HG03565 (cell line): ENCODE results near the gene LMF1.
"Not testable (repeated sequence)": the region's sequence is repeated elsewhere in the genome, so short reads cannot be mapped to it uniquely, and the experiment has no call there.

Experiments used
- ATAC-seq: cut with Tn5 transposase; IDR thresholded peaks from one replicate; pipeline ENCODE4 v1.9.1; 2021; ENCODE audit warnings: mild to moderate bottlenecking, moderate library complexity; ENCODE audit not compliant: unreplicated experiment

The LMF1 gene

DNA sequence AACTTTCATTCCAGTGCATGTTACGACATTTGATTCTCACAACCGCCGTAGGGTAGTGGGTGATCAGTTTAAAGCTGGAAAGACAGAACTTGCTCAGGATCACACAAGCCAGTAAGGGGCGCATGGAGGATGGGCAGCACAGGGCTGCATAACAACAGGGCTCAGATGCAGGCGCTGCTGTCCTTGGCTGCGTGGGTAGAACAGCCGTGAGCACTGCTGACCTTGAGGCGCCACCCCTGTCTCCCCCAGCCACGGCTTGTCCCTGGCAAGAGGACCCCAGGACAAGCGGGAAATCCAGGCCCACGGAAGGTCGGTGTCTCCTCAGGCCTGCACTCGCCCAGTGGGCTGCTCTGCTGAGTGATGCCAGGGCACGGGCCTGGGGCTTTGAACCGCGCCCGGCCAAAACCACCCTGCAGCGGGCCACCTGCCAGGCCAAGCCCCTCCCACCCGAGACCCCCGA is 84.7 kb downstream of the LMF1 start:
- no peak for ATAC-seq

DNA sequence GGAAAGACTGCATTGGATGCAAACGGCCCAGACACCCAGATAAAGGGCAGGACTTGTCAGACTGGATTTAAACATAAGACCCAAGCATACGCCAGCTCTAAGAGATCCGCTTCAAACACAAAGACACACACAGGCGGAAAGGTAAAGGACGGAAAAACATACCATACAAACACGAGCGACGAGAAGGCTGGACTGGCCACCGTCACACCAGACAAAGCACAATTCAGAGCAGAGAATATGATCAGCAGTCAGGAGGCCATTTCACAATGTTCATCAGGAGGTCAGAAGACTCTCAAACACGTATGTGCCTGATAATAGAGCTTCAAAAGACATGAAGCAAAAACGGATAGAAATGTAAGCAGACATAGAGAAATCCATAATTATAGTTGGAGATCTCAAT is 85.4 kb downstream of the LMF1 start:
- no peak for ATAC-seq

DNA sequence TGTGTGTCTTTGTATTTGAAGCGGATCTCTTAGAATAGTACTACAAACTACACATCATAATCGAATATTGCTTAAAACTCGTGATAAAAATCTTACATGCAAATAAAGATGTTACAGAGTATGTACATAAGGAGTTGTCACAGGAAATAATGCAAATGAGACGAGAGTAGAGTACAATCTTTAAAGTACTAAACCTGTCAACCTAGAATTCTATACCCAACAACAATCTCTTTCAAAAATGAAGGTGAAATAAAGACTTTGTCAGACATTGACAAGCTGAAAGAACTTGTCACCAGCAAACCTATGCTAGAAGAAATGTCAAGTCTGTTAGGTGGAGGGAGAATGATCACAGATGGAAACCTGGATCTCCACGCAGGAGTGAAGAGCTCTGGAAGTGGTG is 86.6 kb downstream of the LMF1 start:
- ATAC-seq, result no peak

DNA sequence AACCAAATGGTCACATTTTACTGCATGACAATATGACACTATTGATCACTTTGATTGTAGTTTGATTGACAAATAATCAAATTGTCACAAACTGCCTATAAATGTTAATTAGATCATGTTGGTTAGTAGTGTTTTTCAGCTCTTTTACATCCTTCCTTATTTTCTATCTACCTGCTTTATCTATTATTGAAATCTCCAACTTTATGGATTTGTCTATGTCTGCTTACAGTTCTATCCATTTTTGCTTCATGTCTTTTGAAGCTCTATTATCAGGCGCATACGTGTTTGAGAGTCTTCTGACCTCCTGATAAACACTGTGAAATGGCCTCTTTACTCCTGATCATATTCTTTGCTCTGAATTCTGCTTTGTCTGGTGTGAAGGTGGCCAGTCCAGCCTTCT is 87.0 kb downstream of the LMF1 start:
- ATAC-seq, result no peak

DNA sequence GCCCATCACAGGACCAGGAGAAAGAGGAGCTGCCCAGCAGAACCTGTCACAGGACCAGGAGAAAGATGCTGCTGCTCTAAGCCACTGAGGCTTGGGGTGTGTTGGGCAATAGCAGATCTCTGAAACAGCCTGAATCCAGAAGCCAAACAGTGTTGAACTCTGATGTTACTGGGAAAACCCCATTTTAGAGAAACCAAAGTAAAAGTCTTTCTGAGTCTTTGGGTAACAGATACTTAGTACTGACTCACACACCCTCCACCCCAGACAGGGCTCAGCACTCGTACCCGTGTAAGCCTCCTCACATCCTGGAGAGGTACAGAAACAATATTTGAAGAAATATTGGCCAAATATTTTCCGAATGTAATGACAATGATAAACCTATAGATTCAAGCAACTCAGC is 87.4 kb downstream of the LMF1 start:
- no peak for ATAC-seq

DNA sequence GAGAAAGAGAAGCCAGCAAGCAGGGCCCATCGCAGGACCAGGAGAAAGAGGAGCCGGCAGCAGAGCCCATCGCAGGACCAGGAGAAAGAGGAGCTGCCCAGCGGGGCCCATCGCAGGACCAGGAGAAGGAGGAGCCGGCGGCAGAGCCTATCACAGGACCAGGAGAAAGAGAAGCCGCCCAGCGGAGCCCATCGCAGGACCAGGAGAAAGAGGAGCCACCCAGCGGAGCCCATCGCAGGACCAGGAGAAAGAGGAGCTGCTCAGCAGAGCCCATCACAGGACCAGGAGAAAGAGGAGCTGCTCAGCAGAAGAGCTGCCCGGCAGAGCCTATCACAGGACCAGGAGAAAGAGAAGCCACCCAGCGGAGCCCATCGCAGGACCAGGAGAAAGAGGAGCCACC is 88.1 kb downstream of the LMF1 start:
- not testable (repeated sequence) for ATAC-seq

DNA sequence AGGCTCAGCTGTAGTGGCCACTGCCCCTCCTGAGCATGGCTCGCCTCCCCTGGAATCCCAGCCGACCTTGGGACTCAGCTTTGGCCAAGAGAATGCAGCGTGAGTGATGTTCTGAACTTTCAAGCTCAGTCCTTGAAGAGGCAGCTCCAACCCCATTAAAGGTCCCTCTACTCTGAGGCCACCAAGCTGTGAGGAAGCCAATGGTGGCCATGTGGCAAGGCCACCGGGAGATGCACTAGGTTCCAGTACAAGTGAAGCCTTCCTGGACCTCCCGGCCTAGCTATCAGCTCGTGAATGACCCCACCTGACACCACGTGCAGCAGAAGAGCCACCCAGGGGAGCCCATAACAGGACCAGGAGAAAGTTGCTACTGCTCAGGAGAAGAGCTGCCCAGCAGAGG is 88.5 kb downstream of the LMF1 start:
- no peak for ATAC-seq

DNA sequence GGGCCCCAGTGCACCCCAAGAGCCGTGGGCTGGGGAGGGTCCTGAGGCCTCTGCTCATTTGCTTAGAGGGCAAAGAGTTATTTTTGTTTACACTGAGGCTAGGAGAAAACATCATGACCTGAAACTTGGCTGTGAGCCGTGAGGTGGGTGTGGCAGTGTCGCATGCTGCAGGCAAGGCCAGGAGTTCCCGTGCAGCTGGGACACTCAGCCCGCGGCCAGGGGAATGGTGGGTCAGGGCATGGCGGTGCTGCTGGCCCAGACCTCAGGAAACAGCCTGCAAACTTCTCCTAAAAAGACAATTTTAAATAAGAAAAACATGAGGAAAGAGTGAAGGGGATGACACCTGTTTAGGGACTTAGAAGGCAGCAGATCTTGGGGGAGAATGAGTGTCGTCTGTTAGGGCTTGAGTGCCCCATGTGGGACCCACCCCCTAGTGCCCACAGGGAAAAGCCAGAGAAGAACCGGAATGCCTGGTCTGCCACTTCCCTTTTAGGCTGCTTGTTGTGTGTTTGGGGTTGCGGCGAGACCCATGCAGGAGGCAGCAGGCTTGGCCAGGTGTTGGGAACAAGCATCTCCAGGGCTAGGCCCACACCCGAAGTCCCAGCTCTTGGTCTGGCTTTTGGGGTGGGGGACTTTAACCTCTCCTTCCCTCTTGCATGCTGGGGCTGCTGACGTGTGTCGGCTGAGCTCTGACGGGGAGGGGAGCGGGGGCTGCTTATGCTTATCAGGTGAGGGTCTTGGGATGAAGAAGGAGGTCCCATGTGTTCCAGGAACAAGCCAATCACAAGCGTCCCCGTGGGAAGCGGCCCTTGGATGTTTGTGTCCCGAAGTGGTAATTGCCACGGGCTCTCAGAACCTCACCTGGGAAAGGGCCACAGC is 89.3 kb downstream of the LMF1 start:
- ATAC-seq, result no peak

DNA sequence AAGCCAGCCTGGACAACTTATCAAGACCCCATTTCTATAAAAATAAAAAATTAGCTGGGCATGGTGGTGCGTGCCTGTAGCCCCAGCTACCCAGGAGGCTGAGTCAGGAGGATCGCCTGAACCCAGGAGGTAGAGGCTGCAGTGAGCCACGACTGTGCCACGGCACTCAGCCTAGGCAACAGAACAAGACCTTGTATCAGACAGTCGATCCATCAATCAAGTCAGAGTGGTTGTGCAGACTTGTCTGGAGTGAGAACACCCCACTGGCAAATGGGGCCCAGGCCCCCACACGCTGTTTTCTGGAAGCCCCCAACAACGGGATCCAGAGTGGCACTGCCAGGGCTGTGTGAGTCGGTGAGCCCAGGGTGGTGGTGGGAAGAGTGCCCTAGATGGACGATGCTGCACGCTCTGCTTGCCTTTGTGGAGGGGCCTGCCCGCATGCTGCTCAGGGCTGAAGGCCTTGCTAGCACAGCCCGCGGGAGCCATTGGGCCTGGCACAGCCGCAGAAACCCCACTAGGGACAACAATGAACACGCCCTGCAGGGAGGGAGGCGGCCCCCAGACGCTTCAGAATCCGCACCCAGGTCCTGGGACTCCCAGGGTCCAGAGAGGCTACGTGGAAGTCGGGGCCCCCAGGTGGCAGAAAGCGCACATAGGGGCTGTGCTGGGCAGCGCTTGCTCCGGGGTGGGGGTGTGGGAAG is 90.2 kb downstream of the LMF1 start:
- no peak for ATAC-seq

DNA sequence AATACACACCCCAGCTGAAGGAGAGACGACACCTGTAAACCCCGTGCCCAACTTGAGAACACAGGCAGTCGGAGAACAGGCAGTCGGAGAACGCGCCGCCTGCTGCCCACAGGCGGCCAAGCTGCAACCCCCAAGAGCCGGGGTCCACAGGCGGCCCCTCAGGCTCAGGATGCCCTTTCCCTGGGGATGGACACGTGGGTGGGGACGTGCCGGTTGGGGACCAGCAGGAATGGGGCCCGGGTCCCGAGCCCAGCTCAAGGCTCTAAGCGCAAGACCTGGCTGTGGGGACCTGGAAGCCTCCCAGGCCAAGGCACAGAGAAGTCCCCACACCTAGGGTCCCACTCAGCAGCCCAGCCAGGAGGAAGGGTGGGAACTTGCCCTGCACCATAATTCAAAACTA is 90.8 kb downstream of the LMF1 start:
- ATAC-seq, result no peak

DNA sequence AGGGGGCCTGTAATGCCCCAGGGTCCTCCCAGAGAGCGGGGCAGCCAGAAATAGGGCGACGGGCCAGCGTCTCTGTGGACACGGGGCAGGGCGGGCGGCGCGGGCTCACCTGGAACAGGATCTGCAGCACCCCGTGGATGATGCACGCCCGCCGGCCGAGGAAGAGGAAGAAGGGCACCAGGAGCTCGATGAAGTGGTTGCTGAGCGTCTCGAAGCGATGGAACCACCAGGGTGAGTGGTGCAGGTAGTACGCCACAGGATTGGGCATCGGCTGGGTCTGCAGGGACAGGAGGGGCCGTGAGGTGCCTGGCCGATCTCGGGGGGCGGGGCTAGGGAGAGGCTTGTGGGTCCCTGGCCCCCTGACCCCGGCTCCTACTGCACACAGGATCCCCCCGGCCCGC is 91.3 kb downstream of the LMF1 start:
- ATAC-seq, result no peak

DNA sequence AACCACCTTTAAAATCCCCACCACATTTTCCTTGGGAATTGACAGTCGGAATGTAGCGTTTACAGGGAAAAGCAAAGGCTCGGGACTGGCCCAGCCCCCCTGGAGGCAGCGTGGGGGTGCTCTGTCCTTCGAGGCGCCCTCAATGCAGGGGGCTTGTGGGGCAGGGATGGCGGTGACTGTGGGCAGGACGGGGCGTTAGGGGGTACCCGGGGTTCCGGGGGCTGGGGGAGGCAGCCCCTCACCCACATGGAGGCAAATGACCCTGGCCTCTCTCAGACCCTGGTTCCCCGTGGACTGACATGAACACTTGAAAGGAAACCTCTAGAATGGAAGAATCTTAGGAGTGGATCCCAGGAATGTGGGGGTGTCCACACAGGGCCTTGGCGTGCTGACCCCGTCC is 91.9 kb downstream of the LMF1 start:
- no peak for ATAC-seq

DNA sequence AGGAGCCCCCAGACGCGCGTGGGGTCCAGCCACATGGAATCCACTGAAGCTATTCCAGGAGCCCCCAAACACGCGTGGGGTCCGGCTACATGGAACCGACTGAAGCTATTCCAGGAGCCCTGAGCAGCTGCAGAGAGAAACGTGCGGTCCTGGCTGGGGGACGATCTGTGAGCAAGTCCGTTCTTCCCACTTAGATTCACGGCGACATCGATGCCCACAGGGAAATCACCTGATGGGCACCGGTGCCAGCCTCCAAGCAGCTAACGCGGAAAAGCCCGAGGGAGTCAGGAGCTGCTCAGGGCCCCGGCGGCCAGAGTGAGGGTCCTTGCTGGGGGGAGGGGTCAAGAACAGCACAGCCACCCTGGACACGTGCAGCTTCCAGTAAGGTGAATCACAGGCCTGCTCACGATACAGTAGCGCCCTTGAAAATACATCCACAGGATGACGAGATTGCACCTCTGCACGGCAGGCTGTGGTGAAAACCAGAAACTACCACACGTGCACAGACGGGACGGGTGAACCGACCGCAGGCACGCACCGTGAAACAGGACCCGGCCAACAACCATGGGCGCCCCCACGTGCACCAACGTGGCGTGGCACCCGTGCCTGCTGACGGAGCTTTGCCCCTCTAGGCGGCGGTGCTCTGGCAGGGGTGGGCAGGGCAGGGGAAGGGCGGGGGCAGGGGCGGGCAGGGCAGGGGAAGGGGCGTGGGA is 92.6 kb downstream of the LMF1 start:
- ATAC-seq, result no peak

DNA sequence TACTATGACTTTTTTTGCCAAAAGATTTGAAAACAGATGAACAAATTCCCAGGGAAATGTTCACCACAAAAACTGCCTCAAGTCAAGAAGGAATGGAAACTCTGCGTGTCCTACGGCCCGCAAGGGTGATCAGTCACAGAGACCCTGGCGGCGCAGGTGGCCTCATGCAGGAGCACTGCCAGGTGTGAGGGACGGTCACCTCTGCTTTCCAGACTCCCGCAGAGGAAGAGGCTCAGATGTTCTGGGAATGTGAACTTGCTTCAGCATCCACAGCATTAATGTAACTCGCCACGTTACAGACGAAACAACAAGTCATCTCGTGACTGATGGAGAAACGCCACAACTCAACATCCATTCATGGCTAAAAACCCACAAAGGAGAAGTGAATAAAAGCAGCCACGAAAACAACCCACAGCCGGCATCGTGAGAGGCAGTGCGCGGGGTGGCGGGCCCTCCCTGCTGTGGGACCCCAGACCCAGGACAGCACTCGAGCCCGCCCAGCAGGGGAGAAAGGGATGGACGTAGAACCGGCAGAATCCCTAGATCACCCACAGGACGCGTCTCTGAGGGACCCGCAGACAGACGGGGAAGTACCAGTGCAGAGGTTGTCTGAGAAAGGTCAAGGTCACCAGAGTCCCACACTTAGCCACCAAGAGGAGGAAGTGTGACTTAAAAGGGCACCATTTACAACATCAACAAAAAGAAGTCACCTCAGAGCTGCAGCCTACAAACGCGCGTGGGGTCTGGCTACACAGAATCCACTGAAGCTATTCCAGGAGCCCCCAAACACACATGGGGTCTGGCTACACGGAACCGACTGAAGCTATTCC is 93.3 kb downstream of the LMF1 start:
- no peak for ATAC-seq

DNA sequence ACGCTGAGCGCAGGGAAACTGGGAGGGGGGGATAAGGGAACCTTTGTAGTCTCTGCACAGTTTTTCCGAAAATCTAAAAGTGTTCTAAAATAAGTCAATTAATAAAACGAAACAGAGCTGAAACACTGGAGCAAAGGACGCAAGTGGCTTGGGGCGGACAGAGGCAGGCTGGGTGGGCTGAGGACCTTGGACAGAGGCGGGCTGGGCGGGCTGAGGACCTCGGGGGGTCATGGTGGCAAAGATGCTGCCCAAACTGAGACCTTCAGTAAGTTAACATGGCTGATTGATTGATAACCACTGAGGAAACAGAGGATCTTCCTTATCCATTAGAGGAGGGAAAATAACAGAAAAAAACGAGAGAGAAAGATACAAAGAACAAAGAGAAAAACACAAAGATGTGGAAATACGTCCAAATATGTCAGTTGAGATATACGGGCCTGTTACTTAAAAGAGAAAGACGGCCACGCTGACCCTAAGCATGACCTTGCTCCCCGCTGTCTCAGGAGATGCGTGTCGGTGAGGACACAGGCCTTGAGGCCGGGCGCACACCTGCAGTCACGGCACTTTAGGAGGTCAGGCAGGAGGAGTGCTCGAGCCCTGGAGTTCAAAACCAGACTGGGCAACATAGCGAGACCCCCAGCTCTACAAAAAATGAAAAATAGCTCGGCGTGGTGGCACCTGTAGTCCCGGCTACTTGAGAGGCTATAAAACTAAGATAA is 94.1 kb downstream of the LMF1 start:
- ATAC-seq, result no peak

DNA sequence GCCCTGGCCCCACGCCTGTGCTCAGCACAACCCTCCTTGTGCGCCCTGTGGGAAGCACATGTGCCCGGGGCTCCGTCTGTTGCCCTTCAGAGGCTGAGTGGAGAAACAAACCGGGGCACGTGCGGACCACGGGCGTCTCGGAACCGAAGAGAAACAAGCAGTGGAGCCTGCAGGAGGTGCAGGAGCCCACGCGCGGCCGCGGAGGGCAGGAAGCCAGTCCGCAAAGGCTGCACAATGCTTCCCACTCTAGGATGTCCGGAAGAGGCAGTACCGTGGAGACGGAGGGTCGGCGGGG is 94.8 kb downstream of the LMF1 start:
- no peak for ATAC-seq

DNA sequence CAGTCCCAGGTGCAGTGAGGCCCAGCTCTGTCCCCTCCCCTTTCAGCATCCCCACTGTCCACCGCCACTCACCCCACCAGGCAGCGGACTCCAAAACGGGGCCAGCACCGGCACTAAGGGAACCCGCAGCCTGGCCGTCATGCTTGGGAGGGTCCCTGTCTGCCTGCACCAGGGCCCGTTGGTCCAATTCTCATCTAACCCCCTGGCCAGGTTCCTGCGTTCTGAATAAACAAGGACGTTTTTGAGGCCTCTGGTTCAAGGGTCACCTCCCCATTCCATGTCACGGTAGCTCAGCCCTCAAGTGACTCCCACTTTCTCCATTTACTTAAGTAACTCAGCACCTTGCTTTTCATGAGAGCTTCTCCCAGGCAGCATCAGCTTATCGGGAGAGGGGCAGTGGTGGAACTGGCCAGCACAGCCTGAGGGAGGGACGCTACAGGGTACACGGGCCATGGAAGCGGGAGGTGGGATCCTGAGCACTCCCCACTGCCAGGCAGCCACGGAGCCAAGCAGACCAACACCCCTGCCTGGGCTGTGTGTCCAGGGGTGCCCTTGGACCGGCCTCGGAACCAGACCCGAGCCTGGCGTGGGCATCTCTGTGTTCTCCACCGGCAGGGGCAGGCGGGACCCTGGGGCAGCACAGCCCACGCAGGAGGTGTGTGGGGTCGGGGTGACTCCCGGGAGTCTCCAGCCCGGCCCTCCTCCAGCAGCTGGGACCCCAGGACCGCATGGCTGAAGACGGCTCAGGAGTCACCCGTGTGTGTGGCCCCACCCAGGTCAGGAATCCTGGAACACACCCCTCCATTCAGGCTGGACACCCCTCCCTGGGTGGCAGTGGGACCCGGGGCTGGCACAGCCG is 95.4 kb downstream of the LMF1 start:
- ATAC-seq, result no peak

DNA sequence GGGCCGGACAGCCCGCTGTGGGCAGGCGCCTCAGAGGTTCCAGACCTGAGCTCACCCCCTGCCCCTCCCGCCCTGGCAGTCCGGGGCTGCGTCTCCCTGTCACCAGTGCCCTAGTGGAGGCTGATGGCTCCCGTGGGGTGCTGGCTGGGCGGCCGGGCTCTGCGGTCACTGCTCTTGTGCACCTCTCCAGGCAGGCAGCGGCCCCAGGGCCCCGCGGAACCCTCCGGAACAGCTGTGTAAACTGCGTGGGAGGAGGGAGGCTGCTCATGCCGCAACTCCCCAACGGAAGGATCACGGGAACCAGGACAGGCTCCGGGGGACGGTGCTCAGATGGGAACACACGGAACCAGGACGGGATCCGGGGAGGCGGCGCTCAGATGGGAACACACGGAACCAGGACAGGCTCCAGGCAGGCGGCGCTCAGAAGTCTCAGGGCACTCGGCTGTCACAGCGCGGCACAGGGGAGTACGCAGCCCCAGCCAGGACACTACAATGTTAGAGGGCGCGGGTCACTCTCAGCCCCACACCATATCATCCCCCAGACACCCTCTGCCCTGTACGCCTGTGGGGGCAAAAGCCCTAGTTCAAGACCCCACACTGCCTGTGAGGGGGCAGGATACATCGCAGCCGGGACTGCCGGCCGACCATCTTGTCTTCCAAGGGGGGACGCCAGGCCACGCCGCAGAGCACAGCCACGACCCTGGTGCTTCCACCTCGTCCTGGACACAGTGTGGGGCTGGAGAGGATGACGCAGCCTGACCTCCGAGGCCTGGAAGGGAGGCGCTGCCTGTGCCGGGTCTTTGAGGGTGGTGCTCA is 96.2 kb downstream of the LMF1 start:
- ATAC-seq, result no peak

DNA sequence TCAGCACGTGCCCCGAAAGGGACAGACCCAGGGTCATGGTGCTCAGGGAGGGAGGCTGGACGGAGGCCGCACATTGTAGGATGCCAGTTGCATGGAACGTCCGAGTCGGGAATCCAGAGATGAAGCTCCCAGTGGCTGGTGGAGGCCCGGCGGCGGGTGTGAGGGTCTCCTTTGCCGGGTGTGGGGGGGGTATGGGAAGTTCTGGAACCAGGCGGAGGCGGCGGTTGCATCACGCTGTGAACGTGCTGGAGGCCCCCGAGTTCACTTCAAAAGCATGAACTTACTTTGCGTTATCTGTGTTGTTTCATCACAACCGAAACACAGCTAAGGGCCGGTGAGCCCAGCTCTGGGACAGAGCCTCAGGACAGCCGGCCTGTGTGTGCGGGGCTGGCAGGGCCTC is 96.9 kb downstream of the LMF1 start:
- no peak for ATAC-seq
